Neural progenitor cell (in vitro differentiated cells): ENCODE measurements around the gene TNS3.

Experiments used
- CTCF ChIP-seq: fragments of 200-600 bp; sonication (generic); IDR thresholded peaks from 2 replicates; pipeline ENCODE4 v1.5.1; 2017; ENCODE audit warnings: antibody characterized with exemption, mild to moderate bottlenecking
- EZH2 ChIP-seq: fragments of 200-600 bp; sonication (generic); IDR thresholded peaks from 2 replicates; pipeline ENCODE4 v1.6.1; 2017; ENCODE audit warnings: antibody characterized with exemption, mild to moderate bottlenecking, moderate library complexity

GRCh38 chr7:47331179-47331565 lies 250.7 kb downstream of the TNS3 start:
- no peak for TF ChIP-seq CTCF
- no peak for TF ChIP-seq EZH2
